B cell (primary cell): ENCODE data around the gene PLPP2.

ENCODE experiments used
- EZH2 ChIP-seq: IDR thresholded peaks from 2 replicates; pipeline ENCODE4 v1.6.1; 2012; ENCODE audit warnings: borderline replicate concordance, low read depth, mild to moderate bottlenecking, moderate library complexity, low read length; ENCODE audit not compliant: insufficient read depth, poor library complexity, severe bottlenecking
- TF ChIP-seq, protein P1 (sequence below): fragments of 200-600 bp; IDR thresholded peaks from one replicate; pipeline ENCODE4 v1.8.0; 2022; ENCODE audit warnings: antibody characterized with exemption, mild to moderate bottlenecking

GRCh38 chr19:262125-262524 is 29.1 kb downstream of the PLPP2 start:
- TF ChIP-seq, protein P1, sequence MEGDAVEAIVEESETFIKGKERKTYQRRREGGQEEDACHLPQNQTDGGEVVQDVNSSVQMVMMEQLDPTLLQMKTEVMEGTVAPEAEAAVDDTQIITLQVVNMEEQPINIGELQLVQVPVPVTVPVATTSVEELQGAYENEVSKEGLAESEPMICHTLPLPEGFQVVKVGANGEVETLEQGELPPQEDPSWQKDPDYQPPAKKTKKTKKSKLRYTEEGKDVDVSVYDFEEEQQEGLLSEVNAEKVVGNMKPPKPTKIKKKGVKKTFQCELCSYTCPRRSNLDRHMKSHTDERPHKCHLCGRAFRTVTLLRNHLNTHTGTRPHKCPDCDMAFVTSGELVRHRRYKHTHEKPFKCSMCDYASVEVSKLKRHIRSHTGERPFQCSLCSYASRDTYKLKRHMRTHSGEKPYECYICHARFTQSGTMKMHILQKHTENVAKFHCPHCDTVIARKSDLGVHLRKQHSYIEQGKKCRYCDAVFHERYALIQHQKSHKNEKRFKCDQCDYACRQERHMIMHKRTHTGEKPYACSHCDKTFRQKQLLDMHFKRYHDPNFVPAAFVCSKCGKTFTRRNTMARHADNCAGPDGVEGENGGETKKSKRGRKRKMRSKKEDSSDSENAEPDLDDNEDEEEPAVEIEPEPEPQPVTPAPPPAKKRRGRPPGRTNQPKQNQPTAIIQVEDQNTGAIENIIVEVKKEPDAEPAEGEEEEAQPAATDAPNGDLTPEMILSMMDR, result no peak
- no peak for TF ChIP-seq EZH2
